Left lung (tissue), 10 donors: Measurements from ENCODE around the gene MAFB. TPM values are rescaled to one million over a fixed set of nuclear protein-coding genes. Genes with fewer than 3 reads are reported as not detected.
A peak's percentile ranks its signal among the peaks of the same experiment; 100 is the strongest.

Source experiments
- ATAC-seq: fragments of 200-7000 bp; cut with Tn5 transposase; one replicate; pipeline ENCODE4 v1.9.1; 2020; ENCODE audit warnings: moderate library complexity
- DNase-seq, 4 donors: peaks; one replicate each; pipeline ENCODE4 v3.0.0-alpha.2; 2013 to 2020
- H3K27ac ChIP-seq, 2 donors: fragments of 200-600 bp; sonication (generic) in 1 of 2; one replicate each; pipeline versions ENCODE4 v1.5.0 to v1.8.0; 2020 to 2021
- H3K27me3 ChIP-seq, 2 donors: fragments of 200-600 bp; sonication (generic) in 1 of 2; one replicate each; pipeline versions ENCODE4 v1.5.0 to v1.8.0; 2020 to 2021
- H3K36me3 ChIP-seq, 2 donors: fragments of 200-600 bp; sonication (generic) in 1 of 2; one replicate each; pipeline versions ENCODE4 v1.5.0 to v1.8.0; 2020 to 2021
- H3K4me1 ChIP-seq, 2 donors: fragments of 200-600 bp; one replicate each; pipeline ENCODE4 v1.8.0; 2021
- H3K4me3 ChIP-seq, 2 donors: fragments of 200-600 bp; sonication (generic) in 1 of 2; one replicate each; pipeline versions ENCODE4 v1.5.0 to v1.8.0; 2020 to 2021; ENCODE audit warnings: mild to moderate bottlenecking in 1 of 2
- H3K9me3 ChIP-seq, 2 donors: fragments of 200-600 bp; sonication (generic) in 1 of 2; one replicate each; pipeline versions ENCODE4 v1.5.0 to v1.8.0; 2020 to 2021
- CTCF ChIP-seq, 2 donors: fragments of 200-600 bp; sonication (generic) in 1 of 2; IDR thresholded peaks; one replicate each; pipeline versions ENCODE4 v1.5.0 to v1.8.0; 2021; ENCODE audit warnings: antibody characterized with exemption in 2 of 2
- intact Hi-C, 2 donors: fragments of 100-400 bp; cut with DNase I; formaldehyde crosslinking; loops; one replicate each; pipeline versions ENCODE4 v1.11.2 to v1.14.2; 2022
- polyA plus RNA-seq, 6 donors: library from polyadenylated mRNA; unstranded; fragments of 120-200 nt; gene quantifications; one replicate each; pipeline ENCODE4 v1.2.1, GENCODE V29; 2013; ENCODE audit not compliant: insufficient read length in 6 of 6
- total RNA-seq, 2 donors: library from RNA; stranded (reverse); fragmentation: NEBNext Ultra II Directional; extraction: Animal tissue kit (Norgen Biotek cat#: 25700); gene quantifications; one replicate each; pipeline ENCODE4 v1.2.1, GENCODE V29; 2021
- donor health status: DM: no; HTN: yes; CAD: no.
- donor health status: DM: no; HTN: no; CAD: no.

MAFB gene
- total and polyA plus RNA-seq, 8 donors, result 9.8 to 111 (median 12.3) TPM

- DNase-seq (peak in 1 of 4 donors; percentile 61), ATAC-seq (peak; percentile 60)
- peaks cover 0 to under 1% of the 10 kb centered on the region in 2 donors for H3K27me3 ChIP-seq
- H3K36me3 ChIP-seq, result no peaks in the 10 kb centered on the region
- no peak overlapping the region for H3K4me3 ChIP-seq
- H3K9me3 ChIP-seq, result no peaks in the 10 kb centered on the region
- no peak for TF ChIP-seq CTCF (IDR thresholded peaks at IDR 0.05)
- peak overlapping the region; percentile 3 to 14 for H3K27ac ChIP-seq
- intact Hi-C loops, result no loop called here
- peaks cover 7 to 25% of the 10 kb centered on the region in 2 donors for H3K4me1 ChIP-seq
Observed at GRCh38 chr20:40676491-40677269, 12.4 kb downstream of the MAFB start.

- Histone ChIP-seq H3K4me1 (peaks cover 7 to 19% of the 10 kb centered on the region in 2 donors), H3K36me3 (no peaks in the 10 kb centered on the region), H3K9me3 (no peaks in the 10 kb centered on the region), H3K4me3 (no peak overlapping the region), H3K27me3 (no peaks in the 10 kb centered on the region), H3K27ac (peak overlapping the region in 1 of 2 donors; percentile 14)
- no peak for TF ChIP-seq CTCF (IDR thresholded peaks at IDR 0.05)
- ATAC-seq (peak; percentile 30), DNase-seq (no peak)
- intact Hi-C loops, result no loop called here
Observed at GRCh38 chr20:40675599-40676221, 13.3 kb downstream of the MAFB start.

- TF ChIP-seq CTCF (IDR thresholded peaks at IDR 0.05), result no peak
- DNase-seq (peak in 1 of 4 donors; percentile 67), ATAC-seq (peak; percentile 40)
- no peaks in the 10 kb centered on the region for H3K27me3 ChIP-seq
- H3K36me3 ChIP-seq, result no peaks in the 10 kb centered on the region
- H3K27ac ChIP-seq, result no peak overlapping the region
- intact Hi-C loops, result no loop called here
- H3K9me3 ChIP-seq, result peaks cover 0 to 2% of the 10 kb centered on the region in 2 donors
- no peak overlapping the region for H3K4me3 ChIP-seq
- H3K4me1 ChIP-seq, result peaks cover 7 to 19% of the 10 kb centered on the region in 2 donors
Observed at GRCh38 chr20:40673442-40673841, 15.6 kb downstream of the MAFB start.

GRCh38 chr20:40672095-40672494 is 16.9 kb downstream of the MAFB start:
- H3K9me3 ChIP-seq, result peaks cover 0 to 2% of the 10 kb centered on the region in 2 donors
- intact Hi-C loops, result no loop called here
- no peaks in the 10 kb centered on the region for H3K27me3 ChIP-seq
- H3K27ac ChIP-seq, result no peak overlapping the region
- no peak for TF ChIP-seq CTCF (IDR thresholded peaks at IDR 0.05)
- ATAC-seq, result no peak
- H3K4me1 ChIP-seq, result peaks cover 7 to 10% of the 10 kb centered on the region in 2 donors
- H3K36me3 ChIP-seq, result no peaks in the 10 kb centered on the region
- no peak overlapping the region for H3K4me3 ChIP-seq
- no peak for DNase-seq

- Histone ChIP-seq H3K36me3 (no peaks in the 10 kb centered on the region), H3K4me1 (no peaks in the 10 kb centered on the region), H3K27me3 (no peaks in the 10 kb centered on the region), H3K9me3 (peaks cover 0 to 2% of the 10 kb centered on the region in 2 donors), H3K4me3 (no peak overlapping the region), H3K27ac (no peak overlapping the region)
- intact Hi-C loops, result no loop called here
- TF ChIP-seq CTCF (IDR thresholded peaks at IDR 0.05), result no peak
- DNase-seq (no peak), ATAC-seq (no peak)
Observed at GRCh38 chr20:40670253-40670652, 18.8 kb downstream of the MAFB start.
